Panc1 (cell line): ENCODE data around the gene WAPL.

Experiments used
- CTCF ChIP-seq: fragments of 450-650 bp; IDR thresholded peaks from 2 replicates; pipeline ENCODE4 v1.5.1; 2017; ENCODE audit warnings: mild to moderate bottlenecking
- POLR2AphosphoS5 ChIP-seq: IDR thresholded peaks from 2 replicates; pipeline ENCODE4 v1.6.1; 2012; ENCODE audit warnings: mild to moderate bottlenecking, low read depth, low read length, moderate library complexity
- REST ChIP-seq, 2 experiments: IDR thresholded peaks; 2 replicates each; pipeline ENCODE4 v1.6.1; 2011 to 2012; ENCODE audit warnings: low read depth in 2 of 2, control low read depth in 1 of 2, low read length in 1 of 2, mild to moderate bottlenecking in 1 of 2, moderate library complexity in 1 of 2; ENCODE audit not compliant: insufficient read depth in 1 of 2
- SIN3A ChIP-seq: IDR thresholded peaks from 2 replicates; pipeline ENCODE4 v1.6.1; 2012; ENCODE audit warnings: low read depth, mild to moderate bottlenecking, low read length, moderate library complexity, borderline replicate concordance; ENCODE audit not compliant: insufficient read depth
- TCF7L2 ChIP-seq: IDR thresholded peaks from 2 replicates; pipeline ENCODE4 v1.6.1; 2011; ENCODE audit warnings: mild to moderate bottlenecking, low read depth, low read length, inconsistent platforms

- no peak for TF ChIP-seq CTCF
- no peak for TF ChIP-seq SIN3A
- no peak for TF ChIP-seq REST (IDR thresholded peaks at IDR 0.05; ENCODE audit: insufficient read depth in 1 of 2, low read depth in 2 of 2, low read length in 1 of 2)
- no peak for TF ChIP-seq POLR2AphosphoS5
- TF ChIP-seq TCF7L2, result no peak
These were observed 128.9 kb downstream of the WAPL start for GRCh38 chr10:86392723-86393094.
